K562 (cell line): ENCODE data around the gene ADAMTSL2. TPM values are rescaled to one million over a fixed set of nuclear protein-coding genes. Genes with fewer than 3 reads are reported as not detected.

Experiments used
- BRF1 ChIP-seq: IDR thresholded peaks from 3 replicates; pipeline ENCODE4 v1.6.1; 2011; ENCODE audit warnings: borderline replicate concordance, mild to moderate bottlenecking; ENCODE audit not compliant: insufficient read length; ENCODE audit errors: extremely low read depth
- CAMTA2 ChIP-seq: fragments of 250-450 bp; sonication (Bioruptor Pico); conservative IDR thresholded peaks from 2 replicates; pipeline ENCODE4 v1.5.1; 2022
- CREB1 ChIP-seq, 2 experiments: sonication (generic) in 1 of 2; formaldehyde crosslinking in 1 of 2; IDR thresholded peaks; 2 replicates each; pipeline versions ENCODE4 v1.6.1 to v1.8.0; 2012 to 2022; ENCODE audit warnings: inconsistent platforms in 1 of 2, mild to moderate bottlenecking in 1 of 2, missing genetic modification reagents in 1 of 2, moderate library complexity in 1 of 2
- CREM ChIP-seq: IDR thresholded peaks from 2 replicates; pipeline ENCODE4 v1.6.1; 2014; ENCODE audit warnings: antibody characterized with exemption, low read depth
- DACH1 ChIP-seq: fragments of 450-650 bp; IDR thresholded peaks from 2 replicates; pipeline ENCODE4 v1.6.1; 2018; ENCODE audit not compliant: partially characterized antibody
- ELF1 ChIP-seq: fragments of 200-800 bp; sonication (Bioruptor generic); IDR thresholded peaks from 2 replicates; pipeline ENCODE4 v1.6.1; 2016; ENCODE audit warnings: missing genetic modification characterization, missing compliant biosample characterization
- FOXJ3 ChIP-seq: sonication (generic); formaldehyde crosslinking; IDR thresholded peaks from 2 replicates; pipeline ENCODE4 v1.4.0; 2020; ENCODE audit warnings: mild to moderate bottlenecking, missing genetic modification reagents
- HNRNPL ChIP-seq: fragments of 200-400 bp; formaldehyde crosslinking; IDR thresholded peaks from 2 replicates; pipeline ENCODE4 v1.6.1; 2017; ENCODE audit warnings: low read depth, mild to moderate bottlenecking, low read length
- MAFF ChIP-seq: IDR thresholded peaks from 2 replicates; pipeline ENCODE4 v1.6.1; 2012; ENCODE audit warnings: low read length, improper control_type of control experiment
- MYC ChIP-seq, 2 experiments: fragments of 250-450 bp in 1 of 2; sonication (Bioruptor Pico) in 1 of 2; IDR thresholded peaks; 2 replicates each; pipeline versions ENCODE4 v1.5.1 to v1.6.1; 2012 to 2021; ENCODE audit warnings: low read depth in 2 of 2, borderline replicate concordance in 1 of 2, improper control_type of control experiment in 1 of 2, low read length in 1 of 2, mild to moderate bottlenecking in 1 of 2, moderate library complexity in 1 of 2
- NUFIP1 ChIP-seq: fragments of 450-650 bp; IDR thresholded peaks from 2 replicates; pipeline ENCODE4 v1.6.1; 2018; ENCODE audit not compliant: partially characterized antibody
- PATZ1 ChIP-seq: fragments of 250-450 bp; sonication (Bioruptor Pico); IDR thresholded peaks from 2 replicates; pipeline ENCODE4 v1.5.0; 2020; ENCODE audit warnings: mild to moderate bottlenecking, borderline replicate concordance
- POLR2A ChIP-seq: fragments of 450-650 bp; conservative IDR thresholded peaks from 2 replicates; pipeline ENCODE4 v1.6.1; 2016
- PRPF4 ChIP-seq: fragments of 200-400 bp; formaldehyde crosslinking; IDR thresholded peaks from one replicate; pipeline ENCODE4 v1.6.1; 2017; ENCODE audit warnings: low read length, low read depth, mild to moderate bottlenecking; ENCODE audit not compliant: insufficient read depth, poor library complexity, severe bottlenecking
- RBFOX2 ChIP-seq: fragments of 200-400 bp; formaldehyde crosslinking; IDR thresholded peaks from 2 replicates; pipeline ENCODE4 v1.6.1; 2017; ENCODE audit warnings: low read depth, mild to moderate bottlenecking, low read length, moderate library complexity
- SMC3 ChIP-seq: conservative IDR thresholded peaks from 2 replicates; pipeline ENCODE4 v1.6.1; 2011; ENCODE audit warnings: low read depth, low read length, improper control_type of control experiment; ENCODE audit not compliant: insufficient read depth
- SRSF1 ChIP-seq: fragments of 200-400 bp; formaldehyde crosslinking; IDR thresholded peaks from 2 replicates; pipeline ENCODE4 v1.6.1; 2017; ENCODE audit warnings: mild to moderate bottlenecking, low read depth, low read length, moderate library complexity
- ZNF668 ChIP-seq: fragments of 250-450 bp; sonication (Bioruptor Pico); IDR thresholded peaks from 2 replicates; pipeline ENCODE4 v1.8.0; 2022; ENCODE audit warnings: mild to moderate bottlenecking, inconsistent platforms
- ZNF780A ChIP-seq: fragments of 250-450 bp; sonication (Bioruptor Pico); IDR thresholded peaks from 2 replicates; pipeline ENCODE4 v1.5.0; 2021; ENCODE audit warnings: mild to moderate bottlenecking
- polyA plus RNA-seq, 8 experiments: library from polyadenylated mRNA; depleted of rRNA in 4 of 8; stranded (reverse) in 5 of 8; unstranded in 3 of 8; fragments of >200 nt; fragmentation: Nextera tagmentation in 2 of 8; fragmentation: Illumina TruSeq in 1 of 8; extraction: Ambion mirVana in 2 of 8; extraction: Trizol in 1 of 8; gene quantifications; 2 replicates each; pipeline versions ENCODE4 v1.2.1 to v1.2.3, GENCODE V29; 2011 to 2014; ENCODE audit warnings: inconsistent platforms in 1 of 8, missing spikeins in 1 of 8
- total RNA-seq, 7 experiments: library from RNA; depleted of rRNA in 6 of 7; stranded (reverse); fragments of >200 nt in 6 of 7; fragmentation: Illumina TruSeq in 2 of 7; extraction: Trizol in 2 of 7; gene quantifications; 2 replicates each; pipeline versions ENCODE4 v1.2.1 to v1.2.3, GENCODE V29; 2011 to 2021; ENCODE audit warnings: low replicate concordance in 1 of 7
- TF ChIP-seq, protein P1 (sequence below): fragments of 450-650 bp; conservative IDR thresholded peaks from 2 replicates; pipeline ENCODE4 v1.6.1; 2016; ENCODE audit warnings: missing genetic modification characterization, low read depth, mild to moderate bottlenecking, missing compliant biosample characterization, moderate library complexity
- TF ChIP-seq, protein P2 (sequence below): fragments of 250-450 bp; sonication (Bioruptor Pico); IDR thresholded peaks from 2 replicates; pipeline ENCODE4 v1.6.1; 2021; ENCODE audit warnings: mild to moderate bottlenecking
- TF ChIP-seq, protein P3 (sequence below), 2 experiments: IDR thresholded peaks in 1 of 2; conservative IDR thresholded peaks in 1 of 2; 2 replicates each; pipeline ENCODE4 v1.6.1; 2016; ENCODE audit warnings: low read depth in 2 of 2, mild to moderate bottlenecking in 1 of 2, missing compliant biosample characterization in 1 of 2, missing genetic modification characterization in 1 of 2, moderate library complexity in 1 of 2

ADAMTSL2 gene
- total and polyA plus RNA-seq, 9 of the 15 experiments (the other 6 are each of a cell fraction or from before 2014, with no cell fraction given), result 0.04 TPM; not detected in 8

DNA sequence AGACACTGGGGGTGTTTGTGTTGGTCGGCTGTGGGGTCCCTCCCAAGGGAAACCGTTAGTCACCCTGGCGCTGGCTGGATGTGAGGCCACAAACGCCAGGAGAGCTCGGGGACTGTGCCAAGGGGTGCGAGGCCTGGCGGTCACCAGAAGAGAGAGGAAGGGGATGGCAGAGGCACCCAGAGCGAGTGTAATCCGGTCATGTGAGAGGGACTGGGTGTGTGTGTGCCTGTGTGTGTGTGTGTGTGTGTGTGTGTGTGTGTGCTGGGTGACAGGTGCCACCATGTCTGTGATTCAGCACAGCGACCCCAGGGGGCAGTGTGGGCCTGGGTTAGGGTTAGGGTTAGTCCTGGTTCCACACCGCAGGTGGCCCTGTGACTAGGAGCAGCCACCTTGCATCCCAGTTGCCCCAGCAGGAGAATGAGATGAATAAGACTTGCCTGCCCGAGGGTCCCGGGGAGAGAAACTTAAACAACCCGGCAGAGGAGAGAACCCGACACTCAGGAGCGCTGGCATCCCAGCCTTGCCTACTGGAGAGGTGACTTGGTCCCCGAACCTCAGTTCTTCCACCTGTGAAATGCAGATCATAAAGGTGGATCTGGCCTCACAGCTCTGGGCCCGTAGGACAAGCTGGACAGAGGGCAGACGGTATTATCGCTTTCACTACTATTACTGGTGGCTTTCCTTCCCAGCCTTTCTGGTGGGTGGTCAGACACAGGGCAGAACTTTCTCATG lies 1.4 kb upstream of the ADAMTSL2 start (continued):
- no peak for TF ChIP-seq HNRNPL
- TF ChIP-seq BRF1, result no peak
- TF ChIP-seq PRPF4, result no peak
- TF ChIP-seq MAFF, result no peak
- TF ChIP-seq DACH1, result no peak
- no peak for TF ChIP-seq CAMTA2 (CRISPR knock-in tag)
- no peak; the same call in 1 of the 2 replicates for TF ChIP-seq CREB1 (IDR thresholded peaks at IDR 0.05)
- no peak for TF ChIP-seq CREB1 (CRISPR knock-in tag; IDR thresholded peaks at IDR 0.05)
- TF ChIP-seq, protein P1, sequence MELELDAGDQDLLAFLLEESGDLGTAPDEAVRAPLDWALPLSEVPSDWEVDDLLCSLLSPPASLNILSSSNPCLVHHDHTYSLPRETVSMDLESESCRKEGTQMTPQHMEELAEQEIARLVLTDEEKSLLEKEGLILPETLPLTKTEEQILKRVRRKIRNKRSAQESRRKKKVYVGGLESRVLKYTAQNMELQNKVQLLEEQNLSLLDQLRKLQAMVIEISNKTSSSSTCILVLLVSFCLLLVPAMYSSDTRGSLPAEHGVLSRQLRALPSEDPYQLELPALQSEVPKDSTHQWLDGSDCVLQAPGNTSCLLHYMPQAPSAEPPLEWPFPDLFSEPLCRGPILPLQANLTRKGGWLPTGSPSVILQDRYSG (tag), result no peak
- TF ChIP-seq, protein P2, sequence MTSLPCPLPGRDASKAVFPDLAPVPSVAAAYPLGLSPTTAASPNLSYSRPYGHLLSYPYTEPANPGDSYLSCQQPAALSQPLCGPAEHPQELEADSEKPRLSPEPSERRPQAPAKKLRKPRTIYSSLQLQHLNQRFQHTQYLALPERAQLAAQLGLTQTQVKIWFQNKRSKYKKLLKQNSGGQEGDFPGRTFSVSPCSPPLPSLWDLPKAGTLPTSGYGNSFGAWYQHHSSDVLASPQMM, result no peak
- no peak for TF ChIP-seq SRSF1
- peak; percentile 58 for TF ChIP-seq CREM
- TF ChIP-seq ELF1 (tag), result no peak
- no peak for TF ChIP-seq PATZ1 (CRISPR knock-in tag)
- no peak for TF ChIP-seq ZNF668 (CRISPR knock-in tag)
- TF ChIP-seq, protein P3, sequence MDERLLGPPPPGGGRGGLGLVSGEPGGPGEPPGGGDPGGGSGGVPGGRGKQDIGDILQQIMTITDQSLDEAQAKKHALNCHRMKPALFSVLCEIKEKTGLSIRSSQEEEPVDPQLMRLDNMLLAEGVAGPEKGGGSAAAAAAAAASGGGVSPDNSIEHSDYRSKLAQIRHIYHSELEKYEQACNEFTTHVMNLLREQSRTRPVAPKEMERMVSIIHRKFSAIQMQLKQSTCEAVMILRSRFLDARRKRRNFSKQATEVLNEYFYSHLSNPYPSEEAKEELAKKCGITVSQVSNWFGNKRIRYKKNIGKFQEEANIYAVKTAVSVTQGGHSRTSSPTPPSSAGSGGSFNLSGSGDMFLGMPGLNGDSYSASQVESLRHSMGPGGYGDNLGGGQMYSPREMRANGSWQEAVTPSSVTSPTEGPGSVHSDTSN (CRISPR knock-in tag; IDR thresholded peaks at IDR 0.05; ENCODE audit: low read depth), result no peak
- TF ChIP-seq, protein P3 (tag; conservative IDR thresholded peaks at IDR 0.05; ENCODE audit: low read depth), result peak; percentile 49
- no peak for TF ChIP-seq ZNF780A (CRISPR knock-in tag)
- no peak for TF ChIP-seq RBFOX2
- peak; percentile 87 for TF ChIP-seq SMC3
- TF ChIP-seq FOXJ3 (CRISPR knock-in tag), result no peak
- TF ChIP-seq MYC (IDR thresholded peaks at IDR 0.05; ENCODE audit: low read depth, low read length), result peak; percentile 23; the same call in 1 of the 2 replicates
- no peak for TF ChIP-seq MYC (CRISPR knock-in tag; IDR thresholded peaks at IDR 0.05; ENCODE audit: borderline replicate concordance, low read depth)
- no peak for TF ChIP-seq NUFIP1
- TF ChIP-seq POLR2A, result no peak
